Pancreas (tissue), 10 donors: Measurements from ENCODE around the gene DENND4B. TPM values are rescaled to one million over a fixed set of nuclear protein-coding genes. Genes with fewer than 3 reads are reported as not detected.

ENCODE experiments used
- ATAC-seq, 4 donors: fragments of 200-7000 bp; cut with Tn5 transposase; one replicate each; pipeline versions ENCODE4 v1.8.0 to v1.9.1; 2020; ENCODE audit warnings: mild to moderate bottlenecking in 4 of 4, moderate library complexity in 4 of 4
- DNase-seq, 6 donors: peaks; one replicate each; pipeline ENCODE4 v3.0.0-alpha.2; 2020
- FAIRE-seq: peaks from 2 replicates; lab custom pipeline; 2012; peaks lifted over from hg19 to GRCh38; lab: Jason Lieb, UNC
- H3K27ac ChIP-seq, 4 donors: fragments of 200-600 bp; sonication (generic); 1 replicate in 3 of 4; 2 replicates in 1 of 4; pipeline versions ENCODE4 v1.5.0 to v1.8.0; 2020
- H3K27me3 ChIP-seq, 4 donors: fragments of 200-600 bp; one replicate each; pipeline ENCODE4 v1.8.0; 2021
- H3K36me3 ChIP-seq, 3 donors: fragments of 200-600 bp; sonication (generic) in 1 of 3; one replicate each; pipeline versions ENCODE4 v1.5.0 to v1.8.0; 2020 to 2021
- H3K4me1 ChIP-seq, 3 donors: fragments of 200-600 bp; one replicate each; pipeline ENCODE4 v1.8.0; 2021
- H3K4me3 ChIP-seq, 4 donors: fragments of 200-600 bp; sonication (generic) in 2 of 4; one replicate each; pipeline versions ENCODE4 v1.5.0 to v1.8.0; 2020 to 2021
- H3K9me3 ChIP-seq, 4 donors: fragments of 200-600 bp; one replicate each; pipeline ENCODE4 v1.8.0; 2021
- WGBS, 2 donors: extraction: QIAGEN DNeasy Blood & Tissue Kit; methylation state at CpG; one replicate each; pipeline ENCODE4 v1.1.7; 2013; 5-methylcytosine and 5-hydroxymethylcytosine counted together
- intact Hi-C, 3 donors: fragments of 100-400 bp; cut with DNase I; formaldehyde crosslinking; loops; one replicate each; pipeline versions ENCODE4 v1.11.1 to v1.14.2; 2022
- polyA plus RNA-seq, 2 donors: library from polyadenylated mRNA; stranded (reverse); fragments of 200-250 nt; gene quantifications; one replicate each; pipeline ENCODE4 v1.2.3, GENCODE V29; 2013
- total RNA-seq, 6 donors: library from RNA; stranded (reverse); fragmentation: NEBNext Ultra II Directional in 4 of 6; extraction: Animal tissue kit (Norgen Biotek cat#: 25700) in 4 of 6; gene quantifications; one replicate each; pipeline versions ENCODE4 v1.2.1 to v1.2.4, GENCODE V29; 2021 to 2023
- TF ChIP-seq, protein P1 (sequence below), 4 donors: fragments of 200-600 bp; sonication (generic) in 3 of 4; IDR thresholded peaks; one replicate each; pipeline versions ENCODE4 v1.5.0 to v1.8.0; 2021; ENCODE audit warnings: antibody characterized with exemption in 4 of 4
- donor health status: healthy with polysubstance abuse.
- donor health status: DM: no; HTN: no; CAD: no; lungs with moderate emphysema.
- donor health status: DM: no; HTN: no; CAD: no.
- donor health status: control.
- donor health status: control.
- donor health status: Bipolar disorder and iron deficiency.
- donor health status: DM: yes; HTN: yes; CAD: no.
- donor health status: DM: no; HTN: no; CAD: no.
- donor health status: DM: no; HTN: no; CAD: no.
- donor health status: DM: yes; HTN: yes; CAD: no.

DENND4B gene
- total and polyA plus RNA-seq, 8 donors, result 17.8 to 57.0 (median 23.9) TPM

DNA sequence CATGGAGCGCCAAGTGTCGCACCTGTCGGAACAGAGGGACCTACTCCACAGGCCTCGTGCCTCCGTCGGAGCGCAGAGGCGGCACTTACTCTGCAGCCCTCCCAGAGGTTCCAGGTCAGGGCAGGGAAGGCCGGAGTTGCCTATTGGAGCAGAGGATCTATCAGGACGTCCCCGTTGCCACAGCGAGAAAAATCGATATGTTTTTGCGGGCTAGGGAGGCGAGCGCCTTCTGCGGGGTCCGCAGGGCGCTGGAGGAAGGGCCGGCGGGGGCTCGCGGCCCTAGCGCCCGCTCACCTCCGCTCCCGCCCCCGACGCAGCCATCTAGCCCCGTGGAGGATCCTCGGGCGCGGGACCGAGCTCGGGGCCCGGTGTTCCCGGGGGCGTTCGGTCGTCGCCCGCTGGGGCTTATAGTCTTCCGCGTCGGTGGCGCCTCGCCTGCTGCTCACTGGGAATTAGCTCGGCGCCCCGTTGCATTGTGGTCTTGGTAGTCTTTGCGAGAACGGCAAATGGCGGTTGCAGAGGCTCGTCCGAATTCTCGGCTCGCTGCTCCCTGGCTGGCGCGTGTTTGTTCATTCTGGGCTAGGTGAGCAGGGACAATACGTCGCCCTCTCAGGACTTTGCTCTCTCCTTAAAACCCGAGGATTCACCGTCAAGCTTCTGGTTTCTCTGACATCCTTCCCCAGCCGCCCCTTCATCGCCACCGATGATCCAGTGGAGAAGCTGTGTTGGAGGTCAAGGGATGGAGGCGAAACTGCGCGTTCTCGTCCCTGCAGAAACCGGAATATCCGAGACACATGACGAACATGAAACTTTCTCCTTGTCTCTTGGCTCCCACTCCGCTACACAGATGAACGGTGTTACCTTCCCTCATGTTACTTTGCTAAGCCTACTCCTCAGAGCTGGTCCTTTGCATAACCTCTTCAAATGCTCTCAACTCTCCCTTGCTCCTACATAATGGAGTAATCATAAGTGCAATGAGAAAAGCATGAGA is 31.0 kb upstream of the DENND4B start, which contains the start of gene JTB:
Gene JTB (minus strand): TSS at position 425 of the 991 bp plus-strand sequence. CDS start 422 bp downstream, at position 3.
- H3K27me3 ChIP-seq, result no peaks in the 10 kb centered on the region
- intact Hi-C loops, result no loop called here
- H3K4me3 ChIP-seq, result peak within 1 kb of the TSS; percentile 73 to 93 (median 85)
- 0% methylated on average over 73 to 75 of the region's 75 CpGs for WGBS, 2 donors
- DNase-seq (peak; percentile 82 to 95 (median 88)), ATAC-seq (peak; percentile 96 to 98 (median 97)), FAIRE-seq (no peak)
- TF ChIP-seq, protein P1, sequence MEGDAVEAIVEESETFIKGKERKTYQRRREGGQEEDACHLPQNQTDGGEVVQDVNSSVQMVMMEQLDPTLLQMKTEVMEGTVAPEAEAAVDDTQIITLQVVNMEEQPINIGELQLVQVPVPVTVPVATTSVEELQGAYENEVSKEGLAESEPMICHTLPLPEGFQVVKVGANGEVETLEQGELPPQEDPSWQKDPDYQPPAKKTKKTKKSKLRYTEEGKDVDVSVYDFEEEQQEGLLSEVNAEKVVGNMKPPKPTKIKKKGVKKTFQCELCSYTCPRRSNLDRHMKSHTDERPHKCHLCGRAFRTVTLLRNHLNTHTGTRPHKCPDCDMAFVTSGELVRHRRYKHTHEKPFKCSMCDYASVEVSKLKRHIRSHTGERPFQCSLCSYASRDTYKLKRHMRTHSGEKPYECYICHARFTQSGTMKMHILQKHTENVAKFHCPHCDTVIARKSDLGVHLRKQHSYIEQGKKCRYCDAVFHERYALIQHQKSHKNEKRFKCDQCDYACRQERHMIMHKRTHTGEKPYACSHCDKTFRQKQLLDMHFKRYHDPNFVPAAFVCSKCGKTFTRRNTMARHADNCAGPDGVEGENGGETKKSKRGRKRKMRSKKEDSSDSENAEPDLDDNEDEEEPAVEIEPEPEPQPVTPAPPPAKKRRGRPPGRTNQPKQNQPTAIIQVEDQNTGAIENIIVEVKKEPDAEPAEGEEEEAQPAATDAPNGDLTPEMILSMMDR (IDR thresholded peaks at IDR 0.05), result no peak
- H3K36me3 ChIP-seq, result peaks cover 5 to 21% (median 21%) of the 10 kb centered on the region in 3 donors
- peak within 1 kb of the TSS; percentile 88 to 96 (median 92) for H3K27ac ChIP-seq
- no peaks in the 10 kb centered on the region for H3K9me3 ChIP-seq
- H3K4me1 ChIP-seq, result peaks cover 0 to 15% (median 0%) of the 10 kb centered on the region in 3 donors

DNA sequence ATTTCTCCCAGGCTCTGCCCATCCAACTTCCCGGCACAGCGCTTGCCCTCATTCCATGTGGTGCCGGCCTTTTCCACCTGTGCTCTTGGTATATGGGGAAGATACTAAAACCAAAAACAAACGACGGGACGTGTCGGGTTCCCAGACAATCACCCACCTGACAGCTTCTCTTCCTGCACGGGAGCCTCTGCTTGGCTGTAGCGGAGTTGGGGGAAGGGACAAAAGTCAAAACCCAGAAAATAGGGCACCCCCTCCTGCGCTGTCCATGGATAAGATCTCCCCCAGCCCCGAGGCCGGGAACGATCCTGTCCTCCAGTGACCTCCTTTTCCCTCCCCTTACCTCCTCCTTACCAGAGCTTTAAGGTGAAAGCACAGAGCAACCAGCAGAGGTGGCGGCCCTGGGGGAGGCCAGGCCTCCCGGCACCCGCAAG is 30.3 kb upstream of the DENND4B start:
- Histone ChIP-seq H3K4me3 (peak overlapping the region; percentile 73 to 93 (median 85)), H3K4me1 (peaks cover 0 to 15% (median 0%) of the 10 kb centered on the region in 3 donors), H3K27ac (peak overlapping the region; percentile 88 to 96 (median 92)), H3K27me3 (no peaks in the 10 kb centered on the region), H3K9me3 (no peaks in the 10 kb centered on the region), H3K36me3 (peaks cover 5 to 21% (median 21%) of the 10 kb centered on the region in 3 donors)
- no peak for FAIRE-seq
- DNase-seq, result no peak
- peak; percentile 3 to 15 (median 6) for ATAC-seq
- 1% methylated on average over 16 of the region's 16 CpGs for WGBS, 2 donors
- intact Hi-C loops, result no loop called here
- TF ChIP-seq, protein P1 (IDR thresholded peaks at IDR 0.05), result no peak

DNA sequence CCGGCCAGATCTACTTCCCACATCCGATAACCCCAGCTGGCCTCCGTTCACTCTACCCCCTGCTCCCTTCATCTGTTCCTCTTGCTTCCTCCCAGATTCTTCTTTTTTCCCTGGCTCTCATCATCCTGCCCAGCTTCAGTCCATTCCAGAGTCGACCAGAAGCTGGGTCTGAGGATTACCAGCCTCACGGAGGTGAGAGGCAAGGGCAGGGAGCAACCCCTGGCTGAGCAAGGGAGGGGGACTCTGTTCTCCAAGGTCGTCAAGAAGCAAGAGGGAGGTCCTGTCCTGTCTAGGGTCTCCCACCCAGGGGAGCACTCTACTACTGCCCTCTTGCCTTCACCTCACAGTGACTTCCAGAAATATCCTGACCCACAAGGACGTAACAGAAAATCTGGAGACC is 27.0 kb upstream of the DENND4B start:
- 77 to 78% methylated on average over 7 of the region's 7 CpGs for whole genome bisulfite sequencing, 2 donors
- no peak overlapping the region for H3K27ac ChIP-seq
- DNase-seq, result peak in 2 of 6 donors; percentile 11 to 23
- H3K4me3 ChIP-seq, result no peak overlapping the region
- peaks cover 0 to 19% (median 0%) of the 10 kb centered on the region in 3 donors for H3K4me1 ChIP-seq
- TF ChIP-seq, protein P1 (IDR thresholded peaks at IDR 0.05), result no peak
- ATAC-seq, result no peak
- no peak for FAIRE-seq
- H3K9me3 ChIP-seq, result no peaks in the 10 kb centered on the region
- H3K36me3 ChIP-seq, result peaks cover 5 to 21% (median 21%) of the 10 kb centered on the region in 3 donors
- no peaks in the 10 kb centered on the region for H3K27me3 ChIP-seq
- intact Hi-C loops, result no loop called here

DNA sequence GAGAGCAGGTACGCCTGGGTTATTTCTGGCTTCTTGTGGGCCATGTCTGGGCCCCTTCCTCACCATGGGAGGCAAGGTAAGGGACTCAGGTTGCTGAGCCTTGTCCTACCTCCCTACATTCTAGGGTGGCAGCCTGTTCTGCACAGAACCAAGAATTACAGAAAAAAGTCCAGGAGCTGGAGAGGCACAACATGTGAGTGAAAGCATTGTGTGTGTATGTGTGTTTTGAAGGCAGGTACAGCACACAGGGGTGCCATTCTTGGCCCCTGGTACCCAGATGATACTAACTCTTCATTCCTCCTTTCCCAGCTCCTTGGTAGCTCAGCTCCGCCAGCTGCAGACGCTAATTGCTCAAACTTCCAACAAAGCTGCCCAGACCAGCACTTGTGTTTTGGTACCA is 26.6 kb upstream of the DENND4B start:
- ATAC-seq (no peak), FAIRE-seq (no peak)

More for the DNA sequence above, 26.6 kb upstream of the DENND4B start:
- TF ChIP-seq, protein P1 (IDR thresholded peaks at IDR 0.05), result no peak
- no peak overlapping the region for H3K4me3 ChIP-seq
- intact Hi-C loops, result no loop called here
- no peak overlapping the region for H3K27ac ChIP-seq
- H3K27me3 ChIP-seq, result no peaks in the 10 kb centered on the region
- peaks cover 0 to 14% (median 0%) of the 10 kb centered on the region in 3 donors for H3K4me1 ChIP-seq
- H3K36me3 ChIP-seq, result peaks cover 5 to 21% (median 21%) of the 10 kb centered on the region in 3 donors
- DNase-seq, result no peak
- H3K9me3 ChIP-seq, result no peaks in the 10 kb centered on the region
- WGBS, 2 donors, result 90 to 93% methylated on average over 3 of the region's 3 CpGs
